A549 (cell line): Measurements from ENCODE around the gene BTC. TPM values are rescaled to one million over a fixed set of nuclear protein-coding genes. Genes with fewer than 3 reads are reported as not detected.

ENCODE experiments used
- ATAC-seq, 2 experiments: fragments of 200-7000 bp in 1 of 2; fragments of >200 bp in 1 of 2; cut with Nextera tagmentation in 1 of 2; cut with Tn5 transposase in 1 of 2; 3 replicates each; pipeline versions ENCODE4 v1.8.0 to v1.9.1; 2018 to 2020; ENCODE audit warnings: mild to moderate bottlenecking in 1 of 2, moderate library complexity in 1 of 2
- CTCF ChIA-PET: fragments of 300-600 bp; sonication (Branson Sonifier 250); formaldehyde crosslinking; extraction: SDS; loops from one replicate; lab custom pipeline; 2021; ENCODE audit warnings: antibody characterized with exemption, inconsistent platforms; lab: Yijun Ruan, JAX
- POLR2A ChIA-PET: fragments of 350-600 bp; formaldehyde crosslinking; extraction: SDS; loops from one replicate; lab custom pipeline; 2021; ENCODE audit warnings: antibody characterized with exemption, inconsistent platforms; lab: Yijun Ruan, JAX
- DNase-seq, 2 experiments: peaks; one replicate each; pipeline versions ENCODE4 v3.0.0 to v3.0.0-alpha.2; 2011 to 2016; ENCODE audit warnings: low read depth in 1 of 2, low spot score in 1 of 2
- FAIRE-seq: peaks from 2 replicates; lab custom pipeline; 2011; peaks lifted over from hg19 to GRCh38; lab: Jason Lieb, UNC
- H3K27ac ChIP-seq, 2 experiments: fragments of >200 bp; sonication (Bioruptor Twin); formaldehyde crosslinking; 3 replicates each; pipeline ENCODE4 v1.5.1; 2016 to 2017
- H3K4me1 ChIP-seq: fragments of >200 bp; sonication (Bioruptor Twin); formaldehyde crosslinking; 3 replicates; pipeline ENCODE4 v1.6.1; 2016
- H3K4me2 ChIP-seq: fragments of >200 bp; sonication (Bioruptor Twin); formaldehyde crosslinking; 3 replicates; pipeline ENCODE4 v1.6.1; 2016
- H3K4me3 ChIP-seq: fragments of >200 bp; sonication (Bioruptor Twin); formaldehyde crosslinking; 3 replicates; pipeline ENCODE4 v1.5.1; 2016
- H3K9me3 ChIP-seq: fragments of >200 bp; sonication (Bioruptor Twin); formaldehyde crosslinking; 3 replicates; pipeline ENCODE4 v1.6.1; 2016
- CBX8 ChIP-seq: fragments of 200-600 bp; sonication (generic); IDR thresholded peaks from 2 replicates; pipeline ENCODE4 v1.6.1; 2016
- CHD4 ChIP-seq: fragments of 200-600 bp; sonication (generic); IDR thresholded peaks from 2 replicates; pipeline ENCODE4 v1.6.1; 2016; ENCODE audit warnings: antibody characterized with exemption, mild to moderate bottlenecking, borderline replicate concordance
- EHF ChIP-seq: fragments of 250-450 bp; sonication (Bioruptor Pico); IDR thresholded peaks from 2 replicates; pipeline ENCODE4 v1.5.0; 2020; ENCODE audit warnings: mild to moderate bottlenecking
- EHMT2 ChIP-seq: fragments of 200-600 bp; sonication (generic); IDR thresholded peaks from 2 replicates; pipeline ENCODE4 v1.6.1; 2016; ENCODE audit warnings: antibody characterized with exemption, low read depth, mild to moderate bottlenecking, moderate library complexity
- EP300 ChIP-seq, 2 experiments: fragments of >200 bp; sonication (Bioruptor Twin); formaldehyde crosslinking; IDR thresholded peaks; 2 replicates in 1 of 2; 3 replicates in 1 of 2; pipeline ENCODE4 v1.6.1; 2016 to 2017
- ESRRA ChIP-seq: fragments of 150-350 bp; IDR thresholded peaks from 2 replicates; pipeline ENCODE4 v1.6.1; 2014; ENCODE audit warnings: mild to moderate bottlenecking, low read length, borderline replicate concordance
- FOSB ChIP-seq: fragments of 250-450 bp; sonication (Bioruptor Pico); IDR thresholded peaks from 2 replicates; pipeline ENCODE4 v1.5.0; 2020; ENCODE audit warnings: mild to moderate bottlenecking, moderate library complexity
- FOXS1 ChIP-seq: fragments of 250-450 bp; sonication (Bioruptor Pico); IDR thresholded peaks from 2 replicates; pipeline ENCODE4 v1.5.0; 2020; ENCODE audit warnings: mild to moderate bottlenecking, moderate library complexity
- HEYL ChIP-seq: fragments of 250-450 bp; sonication (Bioruptor Pico); IDR thresholded peaks from 2 replicates; pipeline ENCODE4 v1.8.0; 2021; ENCODE audit warnings: mild to moderate bottlenecking, moderate library complexity
- HOXA7 ChIP-seq: fragments of 250-450 bp; sonication (Bioruptor Pico); IDR thresholded peaks from 2 replicates; pipeline ENCODE4 v1.5.0; 2020; ENCODE audit warnings: mild to moderate bottlenecking, moderate library complexity
- HOXB13 ChIP-seq: fragments of 250-450 bp; sonication (Bioruptor Pico); IDR thresholded peaks from 2 replicates; pipeline ENCODE4 v1.5.0; 2020; ENCODE audit warnings: low read depth, mild to moderate bottlenecking, moderate library complexity
- JUN ChIP-seq, 2 experiments: fragments of >200 bp; sonication (Bioruptor Twin); formaldehyde crosslinking; IDR thresholded peaks; 2 replicates in 1 of 2; 3 replicates in 1 of 2; pipeline ENCODE4 v1.6.1; 2016 to 2017
- JUNB ChIP-seq: fragments of >200 bp; sonication (Bioruptor Twin); formaldehyde crosslinking; IDR thresholded peaks from 2 replicates; pipeline ENCODE4 v1.6.1; 2016
- MAFK ChIP-seq: fragments of 450-650 bp; IDR thresholded peaks from 2 replicates; pipeline ENCODE4 v1.6.1; 2014; ENCODE audit not compliant: partially characterized antibody
- MYC ChIP-seq: IDR thresholded peaks from 2 replicates; pipeline ENCODE4 v1.6.1; 2012; ENCODE audit warnings: mild to moderate bottlenecking, inconsistent platforms, low read length, improper control_type of control experiment, borderline replicate concordance
- NPAS2 ChIP-seq: fragments of 250-450 bp; sonication (Bioruptor Pico); IDR thresholded peaks from 2 replicates; pipeline ENCODE4 v1.8.0; 2022; ENCODE audit warnings: mild to moderate bottlenecking, moderate library complexity, borderline replicate concordance
- POLR2A ChIP-seq: IDR thresholded peaks from 2 replicates; pipeline ENCODE4 v1.6.1; 2012; ENCODE audit warnings: mild to moderate bottlenecking, low read length
- POLR2AphosphoS2 ChIP-seq: conservative IDR thresholded peaks from 2 replicates; pipeline ENCODE4 v1.6.1; 2012; ENCODE audit warnings: low read length, improper control_type of control experiment, inconsistent platforms
- RAD21 ChIP-seq, 2 experiments: fragments of >200 bp in 1 of 2; sonication (Bioruptor Twin) in 1 of 2; formaldehyde crosslinking in 1 of 2; IDR thresholded peaks in 1 of 2; conservative IDR thresholded peaks in 1 of 2; 2 replicates in 1 of 2; 3 replicates in 1 of 2; pipeline ENCODE4 v1.6.1; 2012 to 2018; ENCODE audit warnings: inconsistent platforms in 1 of 2
- RARB ChIP-seq: fragments of 250-450 bp; sonication (Bioruptor Pico); IDR thresholded peaks from 2 replicates; pipeline ENCODE4 v1.8.0; 2021; ENCODE audit warnings: mild to moderate bottlenecking, moderate library complexity
- RFX5 ChIP-seq: fragments of 450-650 bp; IDR thresholded peaks from 2 replicates; pipeline ENCODE4 v1.7.1; 2014; ENCODE audit warnings: antibody characterized with exemption, mild to moderate bottlenecking, moderate library complexity
- SREBF2 ChIP-seq: fragments of 450-650 bp; IDR thresholded peaks from 2 replicates; pipeline ENCODE4 v1.6.1; 2014; ENCODE audit warnings: mild to moderate bottlenecking, moderate library complexity
- TFCP2L1 ChIP-seq: fragments of 250-450 bp; sonication (Bioruptor Pico); IDR thresholded peaks from 2 replicates; pipeline ENCODE4 v1.5.0; 2021; ENCODE audit warnings: mild to moderate bottlenecking
- ZNF302 ChIP-seq: fragments of 250-450 bp; sonication (Bioruptor Pico); IDR thresholded peaks from 2 replicates; pipeline ENCODE4 v1.9.0; 2021; ENCODE audit warnings: inconsistent platforms, mild to moderate bottlenecking, moderate library complexity
- ZSCAN20 ChIP-seq: fragments of 250-450 bp; sonication (Bioruptor Pico); IDR thresholded peaks from 2 replicates; pipeline ENCODE4 v1.8.0; 2022; ENCODE audit warnings: mild to moderate bottlenecking, moderate library complexity
- WGBS: methylation state at CpG from one replicate; pipeline ENCODE4 v1.1.6; 2017; ENCODE audit errors: missing lambda C conversion rate; 5-methylcytosine and 5-hydroxymethylcytosine counted together
- polyA plus RNA-seq, 4 experiments: library from polyadenylated mRNA; depleted of rRNA in 3 of 4; stranded (reverse); fragments of >200 nt; fragmentation: RNase III in 1 of 4; extraction: RNeasy Plus Mini Kit Qiagen cat#74134 plus additional on column Dnase treatment in 1 of 4; gene quantifications; 2 replicates in 3 of 4; 3 replicates in 1 of 4; pipeline ENCODE4 v1.2.3, GENCODE V29; 2011 to 2017
- TF ChIP-seq, protein P1 (sequence below): fragments of 450-650 bp; IDR thresholded peaks from 2 replicates; pipeline ENCODE4 v1.6.1; 2014; ENCODE audit warnings: antibody characterized with exemption
- TF ChIP-seq, protein P2 (sequence below): fragments of >200 bp; sonication (Bioruptor Twin); formaldehyde crosslinking; IDR thresholded peaks from 2 replicates; pipeline ENCODE4 v1.6.1; 2016
- TF ChIP-seq, protein P3 (sequence below): fragments of >200 bp; sonication (Bioruptor Twin); formaldehyde crosslinking; IDR thresholded peaks from 3 replicates; pipeline ENCODE4 v1.6.1; 2016
- TF ChIP-seq, protein P4 (sequence below): fragments of >200 bp; sonication (Bioruptor Twin); formaldehyde crosslinking; IDR thresholded peaks from 3 replicates; pipeline ENCODE4 v1.5.1; 2016

The BTC gene
- polyA plus RNA-seq, 2 of the 4 experiments (the other 2 are of a cell fraction) = 1.6 to 6.0 TPM

DNA sequence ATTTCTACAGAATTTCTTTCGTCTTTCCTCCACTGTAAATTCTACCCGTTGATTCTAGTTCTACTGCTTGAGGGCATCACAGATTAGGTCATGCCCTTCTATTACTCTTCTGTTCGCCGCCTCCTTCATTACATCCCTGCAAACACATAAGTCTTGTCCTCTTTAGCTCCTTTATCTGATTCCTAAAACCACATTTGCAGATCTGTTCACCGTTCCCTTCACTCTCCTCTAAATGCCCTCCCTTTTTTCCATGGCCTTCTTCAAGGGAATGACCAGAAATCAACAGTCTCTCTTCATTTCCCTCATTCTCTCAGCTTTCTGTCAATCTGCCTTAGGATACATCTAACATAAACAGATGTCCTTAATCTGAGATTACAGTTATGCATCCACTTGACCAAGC is 43.1 kb downstream of the BTC start:
- POLR2A ChIA-PET = no interaction called here
- no peak overlapping the region for H3K27ac ChIP-seq
- TF ChIP-seq ESRRA (no peak), JUNB (no peak), CHD4 (no peak), RFX5 (no peak), HEYL (CRISPR knock-in tag) (no peak), ZNF302 (no peak), HOXA7 (no peak), EP300 (IDR thresholded peaks at IDR 0.05) (no peak), SREBF2 (no peak), RARB (CRISPR knock-in tag) (no peak)
- TF ChIP-seq, protein P1, sequence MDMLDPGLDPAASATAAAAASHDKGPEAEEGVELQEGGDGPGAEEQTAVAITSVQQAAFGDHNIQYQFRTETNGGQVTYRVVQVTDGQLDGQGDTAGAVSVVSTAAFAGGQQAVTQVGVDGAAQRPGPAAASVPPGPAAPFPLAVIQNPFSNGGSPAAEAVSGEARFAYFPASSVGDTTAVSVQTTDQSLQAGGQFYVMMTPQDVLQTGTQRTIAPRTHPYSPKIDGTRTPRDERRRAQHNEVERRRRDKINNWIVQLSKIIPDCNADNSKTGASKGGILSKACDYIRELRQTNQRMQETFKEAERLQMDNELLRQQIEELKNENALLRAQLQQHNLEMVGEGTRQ = no peak
- TF ChIP-seq, all 56 proteins: peak for 0
- Histone ChIP-seq H3K4me1 (no peaks in the 10 kb centered on the region), H3K4me2 (no peak overlapping the region), H3K4me3 (no peak overlapping the region), H3K9me3 (no peaks in the 10 kb centered on the region)
- no peak for ATAC-seq
- CTCF ChIA-PET = no interaction called here
- DNase-seq = no peak
- 69% methylated on average over 5 of the region's 5 CpGs for WGBS
- FAIRE-seq = no peak

DNA sequence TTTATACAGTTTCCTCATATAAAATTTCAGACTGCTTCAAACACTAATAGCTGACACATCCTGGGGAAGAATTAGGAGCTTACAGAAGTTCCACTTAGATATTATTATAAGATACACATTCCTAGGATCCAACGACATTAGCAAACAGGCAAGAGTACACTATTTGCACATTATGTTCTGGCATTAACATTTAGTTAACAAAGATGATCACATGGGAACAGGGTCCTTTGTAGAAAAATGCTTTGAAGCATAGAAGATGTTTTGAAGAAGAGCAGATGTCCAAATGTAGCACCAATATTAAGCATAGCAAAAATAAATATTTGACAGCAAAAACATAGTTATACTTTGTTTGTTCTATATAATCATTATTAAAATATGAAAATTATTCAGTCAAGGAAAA is 52.1 kb downstream of the BTC start:
- TF ChIP-seq CBX8 (no peak), EHMT2 (no peak), TFCP2L1 (CRISPR knock-in tag) (no peak), POLR2AphosphoS2 (no peak), RARB (CRISPR knock-in tag) (no peak), EHF (CRISPR knock-in tag) (no peak), NPAS2 (CRISPR knock-in tag) (no peak), JUNB (no peak), FOXS1 (CRISPR knock-in tag) (no peak), JUN (IDR thresholded peaks at IDR 0.05) (no peak), POLR2A (no peak), HOXB13 (CRISPR knock-in tag) (no peak), ZNF302 (no peak)
- TF ChIP-seq, protein P2, sequence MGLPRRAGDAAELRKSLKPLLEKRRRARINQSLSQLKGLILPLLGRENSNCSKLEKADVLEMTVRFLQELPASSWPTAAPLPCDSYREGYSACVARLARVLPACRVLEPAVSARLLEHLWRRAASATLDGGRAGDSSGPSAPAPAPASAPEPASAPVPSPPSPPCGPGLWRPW = no peak
- no peak overlapping the region for H3K4me2 ChIP-seq
- ChIA-PET CTCF (interaction anchor here (0.5 kb wide), 1 partner anchor 302 kb away, joined by 3 read pairs; no protein-coding TSS in a partner anchor), POLR2A (no interaction called here)
- ATAC-seq = no peak
- no peaks in the 10 kb centered on the region for H3K9me3 ChIP-seq
- H3K4me1 ChIP-seq = no peaks in the 10 kb centered on the region
- WGBS = 38% methylated on average over 1 of the region's 1 CpG
- H3K27ac ChIP-seq = no peak overlapping the region
- no peak for FAIRE-seq
- no peak overlapping the region for H3K4me3 ChIP-seq
- DNase-seq = no peak

DNA sequence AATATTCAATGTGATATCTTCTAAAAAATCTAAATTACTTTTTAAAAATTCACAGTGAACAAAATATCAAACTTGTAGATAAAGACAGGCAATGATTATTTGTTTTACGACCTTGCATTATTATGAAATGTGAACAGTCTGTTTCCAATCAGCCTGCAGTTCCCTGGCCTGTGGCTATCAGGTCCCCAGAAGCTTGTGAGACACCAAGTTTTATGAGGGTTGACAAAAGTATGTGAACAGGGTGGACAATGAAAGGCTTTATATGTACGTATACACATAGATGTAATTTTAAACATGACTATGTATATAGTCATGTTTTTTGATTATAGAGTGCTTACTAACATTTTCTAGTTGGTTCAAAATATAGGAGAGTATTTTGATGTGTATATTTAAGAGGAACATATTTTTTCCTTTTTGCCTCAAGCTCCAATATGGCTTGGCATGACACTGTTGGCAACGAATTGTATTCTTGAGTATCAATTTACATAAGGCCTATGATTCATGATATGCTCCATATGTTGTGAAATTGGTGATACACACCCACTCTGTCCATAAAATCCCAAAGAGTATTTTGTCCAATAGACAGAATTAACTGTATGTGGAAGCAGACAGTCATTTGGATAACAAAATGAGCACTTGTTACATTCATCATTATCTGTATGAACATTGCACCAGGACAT is 55.7 kb downstream of the BTC start:
- ChIA-PET POLR2A (interaction anchor here (0.6 kb wide), 1 partner anchor 99 kb away, joined by 3 read pairs; no protein-coding TSS in a partner anchor), CTCF (no interaction called here)
- ATAC-seq (no peak), DNase-seq (no peak), FAIRE-seq (no peak)
- WGBS = 60% methylated on average over 3 of the region's 3 CpGs
- Histone ChIP-seq H3K4me2 (no peak overlapping the region), H3K27ac (no peak overlapping the region), H3K4me3 (no peak overlapping the region), H3K9me3 (no peaks in the 10 kb centered on the region), H3K4me1 (no peaks in the 10 kb centered on the region)
- TF ChIP-seq FOSB = no peak
- TF ChIP-seq JUN (IDR thresholded peaks at IDR 0.05) = no peak
- no peak for TF ChIP-seq ZSCAN20 (CRISPR knock-in tag)
- TF ChIP-seq, protein P3, sequence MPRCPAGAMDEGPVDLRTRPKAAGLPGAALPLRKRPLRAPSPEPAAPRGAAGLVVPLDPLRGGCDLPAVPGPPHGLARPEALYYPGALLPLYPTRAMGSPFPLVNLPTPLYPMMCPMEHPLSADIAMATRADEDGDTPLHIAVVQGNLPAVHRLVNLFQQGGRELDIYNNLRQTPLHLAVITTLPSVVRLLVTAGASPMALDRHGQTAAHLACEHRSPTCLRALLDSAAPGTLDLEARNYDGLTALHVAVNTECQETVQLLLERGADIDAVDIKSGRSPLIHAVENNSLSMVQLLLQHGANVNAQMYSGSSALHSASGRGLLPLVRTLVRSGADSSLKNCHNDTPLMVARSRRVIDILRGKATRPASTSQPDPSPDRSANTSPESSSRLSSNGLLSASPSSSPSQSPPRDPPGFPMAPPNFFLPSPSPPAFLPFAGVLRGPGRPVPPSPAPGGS = no peak
- no peak for TF ChIP-seq MYC
- no peak for TF ChIP-seq RAD21 (conservative IDR thresholded peaks at IDR 0.05 in 1 of 2, IDR thresholded peaks at IDR 0.05 in 1 of 2)
- TF ChIP-seq, protein P4, sequence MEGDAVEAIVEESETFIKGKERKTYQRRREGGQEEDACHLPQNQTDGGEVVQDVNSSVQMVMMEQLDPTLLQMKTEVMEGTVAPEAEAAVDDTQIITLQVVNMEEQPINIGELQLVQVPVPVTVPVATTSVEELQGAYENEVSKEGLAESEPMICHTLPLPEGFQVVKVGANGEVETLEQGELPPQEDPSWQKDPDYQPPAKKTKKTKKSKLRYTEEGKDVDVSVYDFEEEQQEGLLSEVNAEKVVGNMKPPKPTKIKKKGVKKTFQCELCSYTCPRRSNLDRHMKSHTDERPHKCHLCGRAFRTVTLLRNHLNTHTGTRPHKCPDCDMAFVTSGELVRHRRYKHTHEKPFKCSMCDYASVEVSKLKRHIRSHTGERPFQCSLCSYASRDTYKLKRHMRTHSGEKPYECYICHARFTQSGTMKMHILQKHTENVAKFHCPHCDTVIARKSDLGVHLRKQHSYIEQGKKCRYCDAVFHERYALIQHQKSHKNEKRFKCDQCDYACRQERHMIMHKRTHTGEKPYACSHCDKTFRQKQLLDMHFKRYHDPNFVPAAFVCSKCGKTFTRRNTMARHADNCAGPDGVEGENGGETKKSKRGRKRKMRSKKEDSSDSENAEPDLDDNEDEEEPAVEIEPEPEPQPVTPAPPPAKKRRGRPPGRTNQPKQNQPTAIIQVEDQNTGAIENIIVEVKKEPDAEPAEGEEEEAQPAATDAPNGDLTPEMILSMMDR = no peak
- no peak for TF ChIP-seq MAFK
